IMR-90 (cell line): ENCODE results near the gene CPO. TPM values are rescaled to one million over a fixed set of nuclear protein-coding genes. Genes with fewer than 3 reads are reported as not detected.
A peak's percentile ranks its signal among the peaks of the same experiment; 100 is the strongest.

Source experiments
- ATAC-seq: fragments of 200-7000 bp; cut with Tn5 transposase; 2 replicates; pipeline ENCODE4 v1.9.1; 2020; ENCODE audit warnings: low read depth, mild to moderate bottlenecking, moderate library complexity
- BruUV-seq: library from RNA; stranded (reverse); fragments of 400-500 nt; replicated peaks from 2 replicates; lab custom pipeline; 2021; lab: Mats Ljungman, UMichigan
- CTCF ChIA-PET: fragments of 300-600 bp; formaldehyde crosslinking; extraction: SDS; loops from one replicate; lab custom pipeline; 2021; ENCODE audit warnings: antibody characterized with exemption; lab: Yijun Ruan, JAX
- POLR2A ChIA-PET: fragments of 300-600 bp; sonication (Branson Sonifier 250); formaldehyde crosslinking; loops from one replicate; lab custom pipeline; 2022; ENCODE audit warnings: antibody characterized with exemption; ENCODE audit not compliant: unreplicated experiment; lab: Charles Lee
- DNase-seq: peaks from one replicate; pipeline ENCODE4 v3.0.0; 2013
- H2AFZ ChIP-seq: replicated peaks from 2 replicates; pipeline ENCODE3; 2013; ENCODE audit warnings: low read length, mild to moderate bottlenecking; ENCODE audit not compliant: poor library complexity
- H2AK5ac ChIP-seq: 2 replicates; pipeline ENCODE4 v1.6.1; 2013; ENCODE audit warnings: low read depth, low read length, inconsistent platforms
- H2AK9ac ChIP-seq: replicated peaks from 2 replicates; pipeline ENCODE3; 2013; ENCODE audit warnings: mild to moderate bottlenecking, low read depth, low read length, moderate library complexity; ENCODE audit not compliant: poor library complexity
- H2BK120ac ChIP-seq: 2 replicates; pipeline ENCODE4 v1.6.1; 2013; ENCODE audit warnings: low read depth, low read length, inconsistent platforms
- H2BK15ac ChIP-seq: 3 replicates; pipeline ENCODE4 v1.6.1; 2013; ENCODE audit warnings: low read depth, low read length, inconsistent platforms
- H2BK20ac ChIP-seq: 2 replicates; pipeline ENCODE4 v1.6.1; 2013; ENCODE audit warnings: low read depth, mild to moderate bottlenecking, inconsistent platforms, low read length, moderate library complexity
- H2BK5ac ChIP-seq: 2 replicates; pipeline ENCODE4 v1.6.1; 2013; ENCODE audit warnings: mild to moderate bottlenecking, low read depth, low read length, inconsistent platforms; ENCODE audit not compliant: poor library complexity, severe bottlenecking
- H3K14ac ChIP-seq: replicated peaks from 2 replicates; pipeline ENCODE4 v1.6.1; 2013; ENCODE audit warnings: low read depth, low read length, inconsistent platforms
- H3K18ac ChIP-seq: 2 replicates; pipeline ENCODE4 v1.6.1; 2013; ENCODE audit warnings: low read depth, low read length, control low read depth
- H3K23ac ChIP-seq: 2 replicates; pipeline ENCODE4 v1.6.1; 2013; ENCODE audit warnings: low read depth, low read length, inconsistent platforms
- H3K27ac ChIP-seq: 2 replicates; pipeline ENCODE4 v1.5.1; 2013; ENCODE audit warnings: mild to moderate bottlenecking, control low read depth, low read length; ENCODE audit not compliant: insufficient read depth
- H3K27me3 ChIP-seq: 2 replicates; pipeline ENCODE4 v1.6.1; 2013; ENCODE audit warnings: low read length; ENCODE audit not compliant: control insufficient read depth, insufficient read depth
- H3K36me3 ChIP-seq: 2 replicates; pipeline ENCODE4 v1.6.1; 2013; ENCODE audit warnings: low read length, mixed read lengths; ENCODE audit not compliant: control insufficient read depth, insufficient read depth
- H3K4ac ChIP-seq: 2 replicates; pipeline ENCODE4 v1.6.1; 2013; ENCODE audit warnings: low read depth, low read length, inconsistent platforms
- H3K4me1 ChIP-seq: 2 replicates; pipeline ENCODE4 v1.6.1; 2013; ENCODE audit warnings: low read length, mixed read lengths; ENCODE audit not compliant: control insufficient read depth, insufficient read depth
- H3K4me2 ChIP-seq: 2 replicates; pipeline ENCODE4 v1.6.1; 2013; ENCODE audit warnings: low read depth, mild to moderate bottlenecking, control low read depth, low read length, moderate library complexity
- H3K4me3 ChIP-seq: 2 replicates; pipeline ENCODE4 v1.5.1; 2013; ENCODE audit warnings: low read depth, mild to moderate bottlenecking, control low read depth, low read length, moderate library complexity; ENCODE audit not compliant: insufficient read depth
- H3K56ac ChIP-seq: 2 replicates; pipeline ENCODE4 v1.6.1; 2013; ENCODE audit warnings: low read length, inconsistent platforms; ENCODE audit not compliant: insufficient read depth; ENCODE audit errors: extremely low read depth
- H3K79me1 ChIP-seq, 2 experiments: 2 replicates each; pipeline ENCODE4 v1.6.1; 2013; ENCODE audit warnings: low read length in 2 of 2, inconsistent platforms in 1 of 2, low read depth in 1 of 2
- H3K9ac ChIP-seq: 2 replicates; pipeline ENCODE4 v1.6.1; 2013; ENCODE audit warnings: low read depth, low read length, control low read depth
- H3K9me1 ChIP-seq: 2 replicates; pipeline ENCODE4 v1.6.1; 2013; ENCODE audit warnings: low read length, inconsistent platforms; ENCODE audit not compliant: insufficient read depth
- H3K9me3 ChIP-seq: 2 replicates; pipeline ENCODE4 v1.6.1; 2013; ENCODE audit warnings: low read length; ENCODE audit not compliant: control insufficient read depth, insufficient read depth
- H4K20me1 ChIP-seq: 2 replicates; pipeline ENCODE4 v1.6.1; 2013; ENCODE audit warnings: low read length, inconsistent platforms; ENCODE audit not compliant: insufficient read depth
- H4K5ac ChIP-seq: 2 replicates; pipeline ENCODE4 v1.6.1; 2013; ENCODE audit warnings: mild to moderate bottlenecking, low read depth, low read length, control low read depth
- H4K8ac ChIP-seq, 2 experiments: 2 replicates each; pipeline ENCODE4 v1.6.1; 2013; ENCODE audit warnings: low read depth in 2 of 2, low read length in 2 of 2, control low read depth in 1 of 2, inconsistent platforms in 1 of 2
- H4K91ac ChIP-seq: 2 replicates; pipeline ENCODE4 v1.6.1; 2013; ENCODE audit warnings: low read depth, low read length, inconsistent platforms; ENCODE audit not compliant: insufficient read depth
- MAFK ChIP-seq: IDR thresholded peaks from 2 replicates; pipeline ENCODE4 v1.6.1; 2012; ENCODE audit warnings: low read depth, low read length, improper control_type of control experiment
- WGBS, 2 experiments: methylation state at CpG; one replicate each; pipeline versions ENCODE4 v1.1.5 to v1.1.7; 2013; ENCODE audit warnings: missing lambda C conversion rate in 2 of 2; ENCODE audit not compliant: insufficient read length in 1 of 2; ENCODE audit errors: extremely low coverage in 2 of 2; 5-methylcytosine and 5-hydroxymethylcytosine counted together
- dilution Hi-C: fragments of 300-500 bp; cut with HindIII; formaldehyde crosslinking; loops from one replicate; pipeline ENCODE4 v1.14.3; 2018; ENCODE audit warnings: low sequenced_read_pairs; ENCODE audit not compliant: unreplicated experiment
- in situ Hi-C: fragments of 300-500 bp; cut with MboI; formaldehyde crosslinking; loops from 3 replicates; pipeline ENCODE4 v1.14.3; 2019; ENCODE audit warnings: low sequenced_read_pairs, inconsistent platforms, mixed read lengths
- intact Hi-C: fragments of 100-400 bp; cut with micrococcal nuclease; formaldehyde crosslinking; loops from 2 replicates; pipeline ENCODE4 v1.10.0; 2022
- polyA plus RNA-seq, 3 experiments: library from polyadenylated mRNA; depleted of rRNA; stranded (reverse); fragments of >200 nt; gene quantifications; 2 replicates each; pipeline ENCODE4 v1.2.3, GENCODE V29; 2012; ENCODE audit warnings: low replicate concordance in 1 of 3
- total RNA-seq: library from RNA; depleted of rRNA; stranded (reverse); fragments of >200 nt; gene quantifications from 2 replicates; pipeline ENCODE4 v1.2.3, GENCODE V29; 2012
- TF ChIP-seq, protein P1 (sequence below): fragments of 150-350 bp; IDR thresholded peaks from 2 replicates; pipeline ENCODE4 v1.6.1; 2017; ENCODE audit warnings: mild to moderate bottlenecking, antibody characterized with exemption, low read length, low read depth

The CPO gene
- total and polyA plus RNA-seq, 2 of the 4 experiments (the other 2 are of a cell fraction), result not detected

DNA sequence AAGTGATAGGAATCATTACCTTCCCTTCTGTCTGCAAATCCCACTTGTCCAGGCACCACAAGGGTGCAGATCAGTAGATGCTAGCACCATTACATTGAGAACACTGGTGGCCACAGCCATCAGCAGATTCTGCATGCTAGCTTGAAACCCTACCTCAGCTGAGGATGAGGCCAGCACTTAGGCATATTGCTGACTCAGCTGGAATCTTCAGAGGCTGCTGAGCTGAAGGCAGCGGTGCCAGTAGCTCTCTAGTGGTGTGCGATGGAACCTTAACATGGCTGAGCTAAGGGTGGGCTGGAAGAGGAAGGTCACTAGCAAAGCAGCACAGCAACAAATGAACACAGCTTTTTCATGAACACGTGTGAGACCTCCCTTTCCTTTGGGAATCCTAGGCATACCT, 19.0 kb upstream of the CPO start:
- Histone ChIP-seq H2BK20ac (no peak overlapping the region), H3K4me2 (no peak overlapping the region), H3K18ac (no peak overlapping the region), H3K4me3 (no peak overlapping the region), H3K79me1 (no peaks in the 10 kb centered on the region), H3K4ac (no peak overlapping the region), H2AK9ac (no peak overlapping the region), H2AK5ac (no peak overlapping the region), H3K14ac (no peak overlapping the region), H3K56ac (no peak overlapping the region), H4K91ac (no peak overlapping the region), H2BK15ac (no peak overlapping the region), H4K8ac (no peak overlapping the region), H3K9me3 (no peaks in the 10 kb centered on the region), H3K9me1 (no peaks in the 10 kb centered on the region), H3K4me1 (no peaks in the 10 kb centered on the region), H4K20me1 (no peaks in the 10 kb centered on the region), H2AFZ (no peak overlapping the region), H2BK120ac (no peak overlapping the region), H2BK5ac (no peak overlapping the region), H3K23ac (no peak overlapping the region), H3K36me3 (no peaks in the 10 kb centered on the region), H3K9ac (no peak overlapping the region), H3K27ac (no peak overlapping the region), H3K27me3 (no peaks in the 10 kb centered on the region), H4K5ac (no peak overlapping the region)
- peak; percentile 98 for TF ChIP-seq MAFK
- TF ChIP-seq, protein P1, sequence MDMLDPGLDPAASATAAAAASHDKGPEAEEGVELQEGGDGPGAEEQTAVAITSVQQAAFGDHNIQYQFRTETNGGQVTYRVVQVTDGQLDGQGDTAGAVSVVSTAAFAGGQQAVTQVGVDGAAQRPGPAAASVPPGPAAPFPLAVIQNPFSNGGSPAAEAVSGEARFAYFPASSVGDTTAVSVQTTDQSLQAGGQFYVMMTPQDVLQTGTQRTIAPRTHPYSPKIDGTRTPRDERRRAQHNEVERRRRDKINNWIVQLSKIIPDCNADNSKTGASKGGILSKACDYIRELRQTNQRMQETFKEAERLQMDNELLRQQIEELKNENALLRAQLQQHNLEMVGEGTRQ, result no peak
- no peak for DNase-seq
- no TSS peak for BruUV-seq
- ChIA-PET POLR2A (interaction anchor here (0.7 kb wide), 1 partner anchor 246 kb away, joined by 14 read pairs; no protein-coding TSS in a partner anchor), CTCF (no interaction called here)
- dilution Hi-C loops (no loop called here), in situ Hi-C loops (no loop called here), intact Hi-C loops (no loop called here)
- no peak for ATAC-seq
- 50% methylated on average over 1 of the region's 3 CpGs; no CpG with 5 or more reads in 1 of the 2 experiments for WGBS, 2 experiments
